ENCODE results near the gene PIH1D1.

- TF ChIP-seq CTCF (CRISPR knock-in tag; IDR thresholded peaks at IDR 0.05), result no peak
- no peak for TF ChIP-seq ZNF30 (CRISPR knock-in tag; IDR thresholded peaks at IDR 0.05)
- TF ChIP-seq EP300 (IDR thresholded peaks at IDR 0.05; ENCODE audit: low read depth in 2 of 2, low read length in 2 of 2), result no peak
- TF ChIP-seq EP300 (CRISPR knock-in tag; IDR thresholded peaks at IDR 0.05; ENCODE audit: borderline replicate concordance), result no peak
- TF ChIP-seq HDAC2 (CRISPR knock-in tag; IDR thresholded peaks at IDR 0.05), result no peak
- no peak for TF ChIP-seq TBP (CRISPR knock-in tag; IDR thresholded peaks at IDR 0.05)
- TF ChIP-seq AFF4 (CRISPR knock-in tag; IDR thresholded peaks at IDR 0.05), result no peak
These were observed 7.8 kb upstream of the PIH1D1 start for GRCh38 chr19:49459388-49459787.
